HepG2 (cell line): ENCODE results near the gene CTTNBP2NL. TPM values are rescaled to one million over a fixed set of nuclear protein-coding genes. Genes with fewer than 3 reads are reported as not detected.

Source experiments
- HNF4A ChIP-seq: sonication (generic); formaldehyde crosslinking; IDR thresholded peaks from 2 replicates; pipeline ENCODE4 v1.4.0; 2020; ENCODE audit warnings: missing genetic modification reagents
- KLF16 ChIP-seq, 2 experiments: sonication (generic) in 1 of 2; formaldehyde crosslinking in 1 of 2; IDR thresholded peaks; 2 replicates each; pipeline versions ENCODE4 v1.6.1 to v1.8.0; 2016 to 2023; ENCODE audit warnings: missing genetic modification reagents in 2 of 2, missing compliant biosample characterization in 1 of 2
- MED1 ChIP-seq: sonication (generic); formaldehyde crosslinking; IDR thresholded peaks from 2 replicates; pipeline ENCODE4 v1.4.0; 2020; ENCODE audit warnings: missing genetic modification reagents
- MEF2D ChIP-seq: sonication (generic); formaldehyde crosslinking; IDR thresholded peaks from 2 replicates; pipeline ENCODE4 v1.5.1; 2020; ENCODE audit warnings: mild to moderate bottlenecking, missing genetic modification reagents
- NFAT5 ChIP-seq: sonication (generic); formaldehyde crosslinking; IDR thresholded peaks from 2 replicates; pipeline ENCODE4 v1.4.0; 2020; ENCODE audit warnings: missing genetic modification reagents
- RARA ChIP-seq: IDR thresholded peaks from 2 replicates; pipeline ENCODE4 v1.6.1; 2016; ENCODE audit warnings: missing genetic modification reagents, missing compliant biosample characterization
- TBP ChIP-seq: sonication (generic); formaldehyde crosslinking; IDR thresholded peaks from 2 replicates; pipeline ENCODE4 v1.5.0; 2020; ENCODE audit warnings: missing genetic modification reagents
- TEAD3 ChIP-seq: optimal IDR thresholded peaks from 2 replicates; pipeline ENCODE3; 2016; ENCODE audit warnings: borderline replicate concordance
- TP53 ChIP-seq: sonication (generic); formaldehyde crosslinking; conservative IDR thresholded peaks from 2 replicates; pipeline ENCODE4 v1.4.0; 2020; ENCODE audit warnings: missing genetic modification reagents
- ZFAT ChIP-seq: sonication (generic); formaldehyde crosslinking; conservative IDR thresholded peaks from 2 replicates; pipeline ENCODE4 v1.8.1; 2023; ENCODE audit warnings: missing genetic modification reagents, inconsistent platforms
- ZFP90 ChIP-seq: sonication (generic); formaldehyde crosslinking; IDR thresholded peaks from 2 replicates; pipeline ENCODE4 v1.8.0; 2022; ENCODE audit warnings: missing genetic modification reagents, mild to moderate bottlenecking, inconsistent platforms, borderline replicate concordance
- ZNF34 ChIP-seq: sonication (generic); formaldehyde crosslinking; IDR thresholded peaks from 2 replicates; pipeline ENCODE4 v1.4.0; 2020; ENCODE audit warnings: mild to moderate bottlenecking, missing genetic modification reagents, borderline replicate concordance
- ZNF367 ChIP-seq: sonication (generic); formaldehyde crosslinking; IDR thresholded peaks from 2 replicates; pipeline ENCODE4 v1.4.0; 2020; ENCODE audit warnings: missing genetic modification reagents, borderline replicate concordance
- polyA plus RNA-seq, 8 experiments: library from polyadenylated mRNA; depleted of rRNA in 3 of 8; stranded (reverse) in 7 of 8; unstranded in 1 of 8; fragments of >200 nt; fragmentation: Illumina TruSeq in 4 of 8; extraction: Trizol in 4 of 8; gene quantifications; 2 replicates each; pipeline versions ENCODE4 v1.2.1 to v1.2.3, GENCODE V29; 2011 to 2016; ENCODE audit warnings: low read depth in 4 of 8, missing spikeins in 1 of 8, mixed read lengths in 1 of 8; ENCODE audit not compliant: insufficient read depth in 1 of 8
- total RNA-seq, 5 experiments: library from RNA; depleted of rRNA; stranded (reverse); fragments of >200 nt; fragmentation: Illumina TruSeq; extraction: Trizol; gene quantifications; 2 replicates each; pipeline ENCODE4 v1.2.3, GENCODE V29; 2016; ENCODE audit warnings: low read depth in 1 of 5

Gene CTTNBP2NL
- total and polyA plus RNA-seq, 2 of the 13 experiments (the other 11 are each of a cell fraction or from before 2014, with no cell fraction given): 2.1 to 4.1 TPM

GRCh38 chr1:112395256-112395820 lies 676 bp upstream of the CTTNBP2NL start (continued):
- TF ChIP-seq NFAT5 (CRISPR knock-in tag) (0 out of 2 replicates have a peak, but pooled peaks have one; percentile 33), MEF2D (CRISPR knock-in tag) (0 out of 2 replicates have a peak, but pooled peaks have one; percentile 49), ZNF367 (CRISPR knock-in tag) (0 out of 2 replicates have a peak, but pooled peaks have one; percentile 30), HNF4A (CRISPR knock-in tag) (peak; percentile 5; the same call in 1 of the 2 replicates), RARA (no peak), TBP (CRISPR knock-in tag) (0 out of 2 replicates have a peak, but pooled peaks have one; percentile 53), MED1 (0 out of 2 replicates have a peak, but pooled peaks have one; percentile 7), TEAD3 (peak; percentile 17), KLF16 (CRISPR knock-in tag; IDR thresholded peaks at IDR 0.05) (no peak), ZNF34 (CRISPR knock-in tag) (no peak), ZFAT (CRISPR knock-in tag) (no peak), TP53 (peak; percentile 68; the same call in 1 of the 2 replicates), ZFP90 (CRISPR knock-in tag) (0 out of 2 replicates have a peak, but pooled peaks have one; percentile 31)
